Body of pancreas (tissue), 4 donors: ENCODE results near the gene QRFP. TPM values are rescaled to one million over a fixed set of nuclear protein-coding genes. Genes with fewer than 3 reads are reported as not detected.

Source experiments
- ATAC-seq: fragments of 150-250 bp; one replicate; pipeline ENCODE4 v1.9.1; 2016
- DNase-seq, 4 donors: peaks; one replicate each; pipeline ENCODE4 v3.0.0-alpha.2; 2019
- H3K27ac ChIP-seq, 4 donors: fragments of 200-600 bp; sonication (generic); 1 replicate in 3 of 4; 2 replicates in 1 of 4; pipeline versions ENCODE4 v1.5.1 to v1.6.1; 2016 to 2019; ENCODE audit warnings: mild to moderate bottlenecking in 1 of 4, mixed read lengths in 1 of 4, moderate library complexity in 1 of 4
- H3K27me3 ChIP-seq, 2 donors: fragments of 200-600 bp; sonication (generic); one replicate each; pipeline ENCODE4 v1.6.0; 2016; ENCODE audit warnings: mild to moderate bottlenecking in 1 of 2
- H3K36me3 ChIP-seq, 2 donors: fragments of 200-600 bp; sonication (generic); replicated peaks in 1 of 2; 2 replicates each; pipeline ENCODE4 v1.5.1; 2016; ENCODE audit warnings: low read depth in 2 of 2; ENCODE audit not compliant: insufficient read depth in 1 of 2
- H3K4me1 ChIP-seq: fragments of 200-600 bp; sonication (generic); one replicate; pipeline ENCODE4 v1.6.0; 2016
- H3K4me3 ChIP-seq, 2 donors: fragments of 200-600 bp; sonication (generic); 1 replicate in 1 of 2; 2 replicates in 1 of 2; pipeline ENCODE4 v1.5.1; 2016 to 2019
- H3K9me3 ChIP-seq, 3 donors: fragments of 200-600 bp; sonication (generic); 1 replicate in 2 of 3; 2 replicates in 1 of 3; pipeline ENCODE4 v1.5.1; 2016
- POLR2A ChIP-seq, 3 donors: fragments of 450-650 bp; IDR thresholded peaks; one replicate each; pipeline ENCODE4 v1.6.1; 2016; ENCODE audit warnings: antibody characterized with exemption in 3 of 3, mild to moderate bottlenecking in 2 of 3
- WGBS, 2 donors: methylation state at CpG; one replicate each; pipeline ENCODE4 v1.1.5; 2017; 5-methylcytosine and 5-hydroxymethylcytosine counted together
- intact Hi-C: fragments of 100-400 bp; cut with DNase I; formaldehyde crosslinking; loops from one replicate; pipeline ENCODE4 v1.15.1; 2023
- total RNA-seq, 2 donors: library from RNA; depleted of rRNA; stranded (reverse); fragments of >200 nt; gene quantifications; one replicate each; pipeline ENCODE4 v1.1.0, GENCODE V29; 2016
- TF ChIP-seq, protein P1 (sequence below), 7 experiments: fragments of 450-650 bp in 4 of 7; fragments of 200-600 bp in 3 of 7; sonication (generic) in 3 of 7; IDR thresholded peaks; one replicate each; pipeline ENCODE4 v1.5.1; 2016 to 2019; ENCODE audit warnings: antibody characterized with exemption in 7 of 7

Gene QRFP
- total RNA-seq, 2 donors from 2014 or later = not detected

DNA sequence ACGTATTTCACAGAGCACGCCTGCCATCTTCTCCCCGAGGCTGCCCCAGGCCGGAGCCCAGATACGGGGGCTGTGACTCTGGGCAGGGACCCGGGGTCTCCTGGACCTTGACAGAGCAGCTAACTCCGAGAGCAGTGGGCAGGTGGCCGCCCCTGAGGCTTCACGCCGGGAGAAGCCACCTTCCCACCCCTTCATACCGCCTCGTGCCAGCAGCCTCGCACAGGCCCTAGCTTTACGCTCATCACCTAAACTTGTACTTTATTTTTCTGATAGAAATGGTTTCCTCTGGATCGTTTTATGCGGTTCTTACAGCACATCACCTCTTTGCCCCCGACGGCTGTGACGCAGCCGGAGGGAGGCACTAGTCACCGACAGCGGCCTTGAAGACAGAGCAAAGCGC lies 9.6 kb downstream of the QRFP start:
- 91 to 92% methylated on average over 18 to 23 of the region's 23 CpGs for WGBS, 2 donors
- Histone ChIP-seq H3K4me3 (no peak overlapping the region), H3K9me3 (no peaks in the 10 kb centered on the region), H3K36me3 (peaks cover 0 to 29% of the 10 kb centered on the region in 2 donors), H3K27ac (no peak overlapping the region), H3K27me3 (no peaks in the 10 kb centered on the region), H3K4me1 (no peaks in the 10 kb centered on the region)
- intact Hi-C loops = no loop called here
- TF ChIP-seq, protein P1, sequence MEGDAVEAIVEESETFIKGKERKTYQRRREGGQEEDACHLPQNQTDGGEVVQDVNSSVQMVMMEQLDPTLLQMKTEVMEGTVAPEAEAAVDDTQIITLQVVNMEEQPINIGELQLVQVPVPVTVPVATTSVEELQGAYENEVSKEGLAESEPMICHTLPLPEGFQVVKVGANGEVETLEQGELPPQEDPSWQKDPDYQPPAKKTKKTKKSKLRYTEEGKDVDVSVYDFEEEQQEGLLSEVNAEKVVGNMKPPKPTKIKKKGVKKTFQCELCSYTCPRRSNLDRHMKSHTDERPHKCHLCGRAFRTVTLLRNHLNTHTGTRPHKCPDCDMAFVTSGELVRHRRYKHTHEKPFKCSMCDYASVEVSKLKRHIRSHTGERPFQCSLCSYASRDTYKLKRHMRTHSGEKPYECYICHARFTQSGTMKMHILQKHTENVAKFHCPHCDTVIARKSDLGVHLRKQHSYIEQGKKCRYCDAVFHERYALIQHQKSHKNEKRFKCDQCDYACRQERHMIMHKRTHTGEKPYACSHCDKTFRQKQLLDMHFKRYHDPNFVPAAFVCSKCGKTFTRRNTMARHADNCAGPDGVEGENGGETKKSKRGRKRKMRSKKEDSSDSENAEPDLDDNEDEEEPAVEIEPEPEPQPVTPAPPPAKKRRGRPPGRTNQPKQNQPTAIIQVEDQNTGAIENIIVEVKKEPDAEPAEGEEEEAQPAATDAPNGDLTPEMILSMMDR (IDR thresholded peaks at IDR 0.05) = no peak
- TF ChIP-seq POLR2A (IDR thresholded peaks at IDR 0.05) = no peak
- ATAC-seq (no peak), DNase-seq (no peak)

DNA sequence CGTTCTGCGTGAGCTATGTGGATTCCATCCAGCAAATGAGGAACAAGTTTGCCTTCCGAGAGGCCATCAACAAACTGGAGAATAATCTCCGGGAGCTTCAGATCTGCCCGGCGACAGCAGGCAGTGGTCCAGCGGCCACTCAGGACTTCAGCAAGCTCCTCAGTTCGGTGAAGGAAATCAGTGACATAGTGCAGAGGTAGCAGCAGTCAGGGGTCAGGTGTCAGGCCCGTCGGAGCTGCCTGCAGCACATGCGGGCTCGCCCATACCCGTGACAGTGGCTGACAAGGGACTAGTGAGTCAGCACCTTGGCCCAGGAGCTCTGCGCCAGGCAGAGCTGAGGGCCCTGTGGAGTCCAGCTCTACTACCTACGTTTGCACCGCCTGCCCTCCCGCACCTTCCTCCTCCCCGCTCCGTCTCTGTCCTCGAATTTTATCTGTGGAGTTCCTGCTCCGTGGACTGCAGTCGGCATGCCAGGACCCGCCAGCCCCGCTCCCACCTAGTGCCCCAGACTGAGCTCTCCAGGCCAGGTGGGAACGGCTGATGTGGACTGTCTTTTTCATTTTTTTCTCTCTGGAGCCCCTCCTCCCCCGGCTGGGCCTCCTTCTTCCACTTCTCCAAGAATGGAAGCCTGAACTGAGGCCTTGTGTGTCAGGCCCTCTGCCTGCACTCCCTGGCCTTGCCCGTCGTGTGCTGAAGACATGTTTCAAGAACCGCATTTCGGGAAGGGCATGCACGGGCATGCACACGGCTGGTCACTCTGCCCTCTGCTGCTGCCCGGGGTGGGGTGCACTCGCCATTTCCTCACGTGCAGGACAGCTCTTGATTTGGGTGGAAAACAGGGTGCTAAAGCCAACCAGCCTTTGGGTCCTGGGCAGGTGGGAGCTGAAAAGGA lies 10.9 kb downstream of the QRFP start:
- H3K4me3 ChIP-seq = no peak overlapping the region
- no peak overlapping the region for H3K27ac ChIP-seq
- H3K27me3 ChIP-seq = no peaks in the 10 kb centered on the region
- peaks cover 3 to 36% of the 10 kb centered on the region in 2 donors for H3K36me3 ChIP-seq
- no peak for ATAC-seq
- no peaks in the 10 kb centered on the region for H3K4me1 ChIP-seq
- no peak for TF ChIP-seq POLR2A (IDR thresholded peaks at IDR 0.05)
- no peaks in the 10 kb centered on the region for H3K9me3 ChIP-seq
- DNase-seq = no peak
- intact Hi-C loops = no loop called here
- WGBS, 2 donors = 89 to 90% methylated on average over 25 to 31 of the region's 35 CpGs

DNA sequence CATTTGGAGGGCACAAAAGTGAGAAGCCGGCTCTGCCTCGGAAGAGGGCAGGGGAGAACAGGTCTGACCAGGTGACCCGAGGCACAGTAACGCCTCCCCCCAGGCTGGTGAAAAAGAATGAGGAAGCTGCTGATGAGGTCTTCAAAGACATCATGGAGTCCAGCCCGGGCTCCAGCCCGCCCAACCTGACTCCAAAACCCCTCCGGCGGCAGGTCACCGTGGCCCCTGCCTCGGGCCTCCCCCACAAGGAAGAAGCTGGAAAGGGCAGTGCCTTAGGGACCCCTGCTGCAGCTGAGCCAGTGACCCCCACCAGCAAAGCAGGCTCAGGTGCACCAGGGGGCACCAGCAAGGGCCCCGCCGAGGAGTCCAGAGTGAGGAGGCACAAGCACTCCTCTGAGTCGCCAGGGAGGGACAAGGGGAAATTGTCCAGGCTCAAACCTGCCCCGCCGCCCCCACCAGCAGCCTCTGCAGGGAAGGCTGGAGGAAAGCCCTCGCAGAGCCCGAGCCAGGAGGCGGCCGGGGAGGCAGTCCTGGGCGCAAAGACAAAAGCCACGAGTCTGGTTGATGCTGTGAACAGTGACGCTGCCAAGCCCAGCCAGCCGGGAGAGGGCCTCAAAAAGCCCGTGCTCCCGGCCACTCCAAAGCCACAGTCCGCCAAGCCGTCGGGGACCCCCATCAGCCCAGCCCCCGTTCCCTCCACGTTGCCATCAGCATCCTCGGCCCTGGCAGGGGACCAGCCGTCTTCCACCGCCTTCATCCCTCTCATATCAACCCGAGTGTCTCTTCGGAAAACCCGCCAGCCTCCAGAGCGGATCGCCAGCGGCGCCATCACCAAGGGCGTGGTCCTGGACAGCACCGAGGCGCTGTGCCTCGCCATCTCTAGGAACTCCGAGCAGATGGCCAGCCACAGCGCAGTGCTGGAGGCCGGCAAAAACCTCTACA lies 11.8 kb downstream of the QRFP start:
- Histone ChIP-seq H3K4me1 (no peaks in the 10 kb centered on the region), H3K36me3 (peaks cover 12 to 45% of the 10 kb centered on the region in 2 donors), H3K27me3 (no peaks in the 10 kb centered on the region), H3K27ac (no peak overlapping the region), H3K4me3 (no peak overlapping the region), H3K9me3 (no peaks in the 10 kb centered on the region)
- no peak for ATAC-seq
- no peak for TF ChIP-seq POLR2A (IDR thresholded peaks at IDR 0.05)
- TF ChIP-seq, protein P1 (IDR thresholded peaks at IDR 0.05) = no peak
- 84 to 91% methylated on average over 34 to 39 of the region's 47 CpGs for WGBS, 2 donors
- intact Hi-C loops = no loop called here
- no peak for DNase-seq

DNA sequence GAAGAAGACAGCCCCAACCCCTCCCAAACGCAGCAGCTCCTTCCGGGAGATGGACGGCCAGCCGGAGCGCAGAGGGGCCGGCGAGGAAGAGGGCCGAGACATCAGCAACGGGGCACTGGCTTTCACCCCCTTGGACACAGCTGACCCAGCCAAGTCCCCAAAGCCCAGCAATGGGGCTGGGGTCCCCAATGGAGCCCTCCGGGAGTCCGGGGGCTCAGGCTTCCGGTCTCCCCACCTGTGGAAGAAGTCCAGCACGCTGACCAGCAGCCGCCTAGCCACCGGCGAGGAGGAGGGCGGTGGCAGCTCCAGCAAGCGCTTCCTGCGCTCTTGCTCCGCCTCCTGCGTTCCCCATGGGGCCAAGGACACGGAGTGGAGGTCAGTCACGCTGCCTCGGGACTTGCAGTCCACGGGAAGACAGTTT lies 12.5 kb downstream of the QRFP start:
- Histone ChIP-seq H3K4me1 (no peaks in the 10 kb centered on the region), H3K4me3 (no peak overlapping the region), H3K36me3 (peaks cover 13 to 49% of the 10 kb centered on the region in 2 donors), H3K27me3 (no peaks in the 10 kb centered on the region), H3K9me3 (no peaks in the 10 kb centered on the region), H3K27ac (no peak overlapping the region)
- intact Hi-C loops = no loop called here
- ATAC-seq (no peak), DNase-seq (no peak)
- TF ChIP-seq POLR2A (IDR thresholded peaks at IDR 0.05) = no peak
- TF ChIP-seq, protein P1 (IDR thresholded peaks at IDR 0.05) = no peak
- 87% methylated on average over 14 to 24 of the region's 25 CpGs for WGBS, 2 donors

DNA sequence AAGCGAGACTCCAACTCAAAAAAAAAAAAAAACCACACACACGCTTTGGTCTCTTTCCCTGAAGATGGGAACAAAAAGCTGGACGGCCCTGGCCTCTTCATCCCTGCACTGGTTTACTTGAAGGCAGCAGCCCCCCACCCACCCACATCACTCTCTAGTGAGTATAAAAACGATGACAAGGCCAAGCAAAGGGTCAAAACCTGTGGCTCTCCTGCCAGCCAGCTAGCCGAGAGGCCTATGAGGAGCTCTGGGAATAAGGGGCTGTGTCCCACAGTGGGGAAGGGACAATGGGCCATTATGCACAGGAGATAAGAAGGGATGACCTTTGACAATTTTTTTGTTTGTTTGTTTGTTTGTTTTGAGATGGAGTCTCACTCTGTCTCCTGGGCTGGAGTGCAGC lies 13.1 kb downstream of the QRFP start:
- Histone ChIP-seq H3K27me3 (no peaks in the 10 kb centered on the region), H3K36me3 (peaks cover 13 to 52% of the 10 kb centered on the region in 2 donors), H3K9me3 (no peaks in the 10 kb centered on the region), H3K4me1 (no peaks in the 10 kb centered on the region), H3K27ac (no peak overlapping the region), H3K4me3 (no peak overlapping the region)
- DNase-seq (no peak), ATAC-seq (no peak)
- TF ChIP-seq POLR2A (IDR thresholded peaks at IDR 0.05) = no peak
- TF ChIP-seq, protein P1 (IDR thresholded peaks at IDR 0.05) = no peak
- intact Hi-C loops = no loop called here
- 79 to 90% methylated on average over 3 to 5 of the region's 5 CpGs for WGBS, 2 donors
